A549 (cell line): ENCODE results near the gene SLC22A23.

Experiments used
- MAFK ChIP-seq: fragments of 450-650 bp; IDR thresholded peaks from 2 replicates; pipeline ENCODE4 v1.6.1; 2014; ENCODE audit not compliant: partially characterized antibody
- POLR2A ChIP-seq: IDR thresholded peaks from 2 replicates; pipeline ENCODE4 v1.6.1; 2012; ENCODE audit warnings: mild to moderate bottlenecking, low read length
- RAD21 ChIP-seq, 2 experiments: fragments of >200 bp in 1 of 2; sonication (Bioruptor Twin) in 1 of 2; formaldehyde crosslinking in 1 of 2; IDR thresholded peaks in 1 of 2; conservative IDR thresholded peaks in 1 of 2; 2 replicates in 1 of 2; 3 replicates in 1 of 2; pipeline ENCODE4 v1.6.1; 2012 to 2018; ENCODE audit warnings: inconsistent platforms in 1 of 2
- ZSCAN20 ChIP-seq: fragments of 250-450 bp; sonication (Bioruptor Pico); IDR thresholded peaks from 2 replicates; pipeline ENCODE4 v1.8.0; 2022; ENCODE audit warnings: mild to moderate bottlenecking, moderate library complexity
- TF ChIP-seq, protein P1 (sequence below): fragments of >200 bp; sonication (Bioruptor Twin); formaldehyde crosslinking; IDR thresholded peaks from 3 replicates; pipeline ENCODE4 v1.5.1; 2016
- TF ChIP-seq, protein P2 (sequence below): fragments of 200-600 bp; sonication (generic); IDR thresholded peaks from 2 replicates; pipeline ENCODE4 v1.6.1; 2016; ENCODE audit warnings: antibody characterized with exemption, mild to moderate bottlenecking, moderate library complexity

GRCh38 chr6:3329393-3330051 is 127.3 kb downstream of the SLC22A23 start:
- TF ChIP-seq RAD21 (conservative IDR thresholded peaks at IDR 0.05 in 1 of 2, IDR thresholded peaks at IDR 0.05 in 1 of 2) (no peak), ZSCAN20 (CRISPR knock-in tag) (no peak), POLR2A (no peak), MAFK (no peak)
- TF ChIP-seq, protein P1, sequence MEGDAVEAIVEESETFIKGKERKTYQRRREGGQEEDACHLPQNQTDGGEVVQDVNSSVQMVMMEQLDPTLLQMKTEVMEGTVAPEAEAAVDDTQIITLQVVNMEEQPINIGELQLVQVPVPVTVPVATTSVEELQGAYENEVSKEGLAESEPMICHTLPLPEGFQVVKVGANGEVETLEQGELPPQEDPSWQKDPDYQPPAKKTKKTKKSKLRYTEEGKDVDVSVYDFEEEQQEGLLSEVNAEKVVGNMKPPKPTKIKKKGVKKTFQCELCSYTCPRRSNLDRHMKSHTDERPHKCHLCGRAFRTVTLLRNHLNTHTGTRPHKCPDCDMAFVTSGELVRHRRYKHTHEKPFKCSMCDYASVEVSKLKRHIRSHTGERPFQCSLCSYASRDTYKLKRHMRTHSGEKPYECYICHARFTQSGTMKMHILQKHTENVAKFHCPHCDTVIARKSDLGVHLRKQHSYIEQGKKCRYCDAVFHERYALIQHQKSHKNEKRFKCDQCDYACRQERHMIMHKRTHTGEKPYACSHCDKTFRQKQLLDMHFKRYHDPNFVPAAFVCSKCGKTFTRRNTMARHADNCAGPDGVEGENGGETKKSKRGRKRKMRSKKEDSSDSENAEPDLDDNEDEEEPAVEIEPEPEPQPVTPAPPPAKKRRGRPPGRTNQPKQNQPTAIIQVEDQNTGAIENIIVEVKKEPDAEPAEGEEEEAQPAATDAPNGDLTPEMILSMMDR, result no peak
- TF ChIP-seq, protein P2, sequence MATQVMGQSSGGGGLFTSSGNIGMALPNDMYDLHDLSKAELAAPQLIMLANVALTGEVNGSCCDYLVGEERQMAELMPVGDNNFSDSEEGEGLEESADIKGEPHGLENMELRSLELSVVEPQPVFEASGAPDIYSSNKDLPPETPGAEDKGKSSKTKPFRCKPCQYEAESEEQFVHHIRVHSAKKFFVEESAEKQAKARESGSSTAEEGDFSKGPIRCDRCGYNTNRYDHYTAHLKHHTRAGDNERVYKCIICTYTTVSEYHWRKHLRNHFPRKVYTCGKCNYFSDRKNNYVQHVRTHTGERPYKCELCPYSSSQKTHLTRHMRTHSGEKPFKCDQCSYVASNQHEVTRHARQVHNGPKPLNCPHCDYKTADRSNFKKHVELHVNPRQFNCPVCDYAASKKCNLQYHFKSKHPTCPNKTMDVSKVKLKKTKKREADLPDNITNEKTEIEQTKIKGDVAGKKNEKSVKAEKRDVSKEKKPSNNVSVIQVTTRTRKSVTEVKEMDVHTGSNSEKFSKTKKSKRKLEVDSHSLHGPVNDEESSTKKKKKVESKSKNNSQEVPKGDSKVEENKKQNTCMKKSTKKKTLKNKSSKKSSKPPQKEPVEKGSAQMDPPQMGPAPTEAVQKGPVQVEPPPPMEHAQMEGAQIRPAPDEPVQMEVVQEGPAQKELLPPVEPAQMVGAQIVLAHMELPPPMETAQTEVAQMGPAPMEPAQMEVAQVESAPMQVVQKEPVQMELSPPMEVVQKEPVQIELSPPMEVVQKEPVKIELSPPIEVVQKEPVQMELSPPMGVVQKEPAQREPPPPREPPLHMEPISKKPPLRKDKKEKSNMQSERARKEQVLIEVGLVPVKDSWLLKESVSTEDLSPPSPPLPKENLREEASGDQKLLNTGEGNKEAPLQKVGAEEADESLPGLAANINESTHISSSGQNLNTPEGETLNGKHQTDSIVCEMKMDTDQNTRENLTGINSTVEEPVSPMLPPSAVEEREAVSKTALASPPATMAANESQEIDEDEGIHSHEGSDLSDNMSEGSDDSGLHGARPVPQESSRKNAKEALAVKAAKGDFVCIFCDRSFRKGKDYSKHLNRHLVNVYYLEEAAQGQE, result no peak
